ENCODE data around the gene SLC4A9. TPM values are rescaled to one million over a fixed set of nuclear protein-coding genes. Genes with fewer than 3 reads are reported as not detected.

SLC4A9 gene
- total RNA-seq, 5 donors from 2014 or later (not counting 1 experiment from before 2014, with no cell fraction given) = 0.18 TPM; not detected in 4

GRCh38 chr5:140346348-140347221 is 13.4 kb upstream of the SLC4A9 start, which contains the start of gene HBEGF:
Gene HBEGF (minus strand): TSS chr5:140346603. CDS start chr5:140346328, 275 bp downstream.
- POLR2A ChIA-PET = no interaction called here
- ATAC-seq (replicated peaks in 1 of 4) (peak; percentile 70 to 77 (median 75)), DNase-seq (peak in 31 of 35 experiments; percentile 4 to 63 (median 26))
- 4% methylated on average over 60 of the region's 72 CpGs for WGBS (ENCODE audit: insufficient coverage)
- no peaks in the 10 kb centered on the region for H3K9me3 Mint-ChIP-seq
- H3K36me3 ChIP-seq (ENCODE audit: control insufficient read depth in 2 of 2, extremely low read depth in 1 of 2, insufficient read depth in 1 of 2, low read length in 1 of 2) = no peaks in the 10 kb centered on the region
- peaks cover 46 to 51% (median 50%) of the 10 kb centered on the region in 3 donors for H3K4me1 Mint-ChIP-seq
- H3K27ac Mint-ChIP-seq = peak within 1 kb of the TSS; percentile 36 to 72
- peaks cover 0 to 22% of the 10 kb centered on the region in 2 experiments for H3K27me3 ChIP-seq (replicated peaks in 1 of 2; ENCODE audit: control insufficient read depth in 2 of 2, extremely low read depth in 1 of 2, insufficient read depth in 2 of 2, low read length in 1 of 2)
- no peaks in the 10 kb centered on the region for H3K36me3 Mint-ChIP-seq
- H3K27ac ChIP-seq (ENCODE audit: low read length) = no peak within 1 kb of the TSS
- H3K27me3 Mint-ChIP-seq = peaks cover 0 to 10% of the 10 kb centered on the region in 2 donors
- H3K9me3 ChIP-seq = no peaks in the 10 kb centered on the region
- peak within 1 kb of the TSS; percentile 66 to 81 (median 74) for H3K4me3 Mint-ChIP-seq
- CTCF ChIA-PET = interaction anchor here (0.6 to 2.3 kb wide), 16 partner anchors 8 to 380 kb away, joined by 3 to 13 read pairs (median 3); partner anchors contain the start of genes ANKHD1 (in 1 of the 2) and PFDN1 (in 1 of the 2)
- H3K4me1 ChIP-seq (ENCODE audit: control insufficient read depth in 1 of 2, extremely low read depth in 1 of 2, insufficient read depth in 2 of 2, low read length in 2 of 2) = peaks cover 35 to 38% of the 10 kb centered on the region in 2 experiments
- peak within 1 kb of the TSS; percentile 48 to 73 for H3K4me3 ChIP-seq (ENCODE audit: control insufficient read depth in 1 of 2, extremely low read depth in 1 of 2, low read length in 1 of 2)

GRCh38 chr5:140347360-140347759 is 12.6 kb upstream of the SLC4A9 start:
- Histone ChIP-seq H3K4me1 (ENCODE audit: control insufficient read depth in 1 of 2, extremely low read depth in 1 of 2, insufficient read depth in 2 of 2, low read length in 2 of 2) (peaks cover 28 to 30% of the 10 kb centered on the region in 2 experiments), H3K27ac (ENCODE audit: low read length) (no peak overlapping the region), H3K4me3 (ENCODE audit: control insufficient read depth in 1 of 2, extremely low read depth in 1 of 2, low read length in 1 of 2) (no peak overlapping the region), H3K9me3 (no peaks in the 10 kb centered on the region), H3K36me3 (ENCODE audit: control insufficient read depth in 2 of 2, extremely low read depth in 1 of 2, insufficient read depth in 1 of 2, low read length in 1 of 2) (no peaks in the 10 kb centered on the region), H3K27me3 (replicated peaks in 1 of 2; ENCODE audit: control insufficient read depth in 2 of 2, extremely low read depth in 1 of 2, insufficient read depth in 2 of 2, low read length in 1 of 2) (peaks cover 0 to 22% of the 10 kb centered on the region in 2 experiments)
- ATAC-seq (replicated peaks in 1 of 4) (no peak), DNase-seq (no peak)
- H3K9me3 Mint-ChIP-seq = no peaks in the 10 kb centered on the region
- peaks cover 0 to 11% of the 10 kb centered on the region in 2 donors for H3K27me3 Mint-ChIP-seq
- peak overlapping the region; percentile 64 to 74 (median 66) for H3K4me3 Mint-ChIP-seq
- no peaks in the 10 kb centered on the region for H3K36me3 Mint-ChIP-seq
- CTCF ChIA-PET = interaction anchor here (0.6 to 2.3 kb wide), 9 partner anchors 7 to 379 kb away, joined by 3 to 6 read pairs (median 3); partner anchors contain the start of genes ANKHD1 (in 1 of the 2) and PFDN1 (in 1 of the 2)
- peak overlapping the region in 1 of 2 donors; percentile 36 for H3K27ac Mint-ChIP-seq
- POLR2A ChIA-PET = no interaction called here
- peaks cover 39 to 46% (median 45%) of the 10 kb centered on the region in 3 donors for H3K4me1 Mint-ChIP-seq
- no CpG with 5 or more reads among the region's 2 CpGs for WGBS (ENCODE audit: insufficient coverage)

GRCh38 chr5:140348104-140348503 is 11.9 kb upstream of the SLC4A9 start:
- peaks cover 32 to 38% (median 37%) of the 10 kb centered on the region in 3 donors for H3K4me1 Mint-ChIP-seq
- H3K36me3 ChIP-seq (ENCODE audit: control insufficient read depth in 2 of 2, extremely low read depth in 1 of 2, insufficient read depth in 1 of 2, low read length in 1 of 2) = no peaks in the 10 kb centered on the region

GRCh38 chr5:140349244-140349643 is 10.8 kb upstream of the SLC4A9 start:
- Histone ChIP-seq H3K27me3 (replicated peaks in 1 of 2; ENCODE audit: control insufficient read depth in 2 of 2, extremely low read depth in 1 of 2, insufficient read depth in 2 of 2, low read length in 1 of 2) (peaks cover 0 to 22% of the 10 kb centered on the region in 2 experiments), H3K4me3 (ENCODE audit: control insufficient read depth in 1 of 2, extremely low read depth in 1 of 2, low read length in 1 of 2) (no peak overlapping the region), H3K36me3 (ENCODE audit: control insufficient read depth in 2 of 2, extremely low read depth in 1 of 2, insufficient read depth in 1 of 2, low read length in 1 of 2) (no peaks in the 10 kb centered on the region), H3K4me1 (ENCODE audit: control insufficient read depth in 1 of 2, extremely low read depth in 1 of 2, insufficient read depth in 2 of 2, low read length in 2 of 2) (peaks cover 15 to 16% of the 10 kb centered on the region in 2 experiments), H3K27ac (ENCODE audit: low read length) (no peak overlapping the region), H3K9me3 (no peaks in the 10 kb centered on the region)
- ChIA-PET CTCF (interaction anchor here (0.7 to 1.6 kb wide), 3 partner anchors 14 to 105 kb away, joined by 3 to 10 read pairs (median 5); no protein-coding TSS in a partner anchor), POLR2A (no interaction called here)
- no peaks in the 10 kb centered on the region for H3K36me3 Mint-ChIP-seq
- no peaks in the 10 kb centered on the region for H3K9me3 Mint-ChIP-seq
- peaks cover 22 to 27% (median 26%) of the 10 kb centered on the region in 3 donors for H3K4me1 Mint-ChIP-seq
- H3K27me3 Mint-ChIP-seq = peaks cover 0 to 11% of the 10 kb centered on the region in 2 donors
- no peak overlapping the region for H3K4me3 Mint-ChIP-seq
- 92% methylated on average over 2 of the region's 2 CpGs for WGBS (ENCODE audit: insufficient coverage)
- no peak for DNase-seq
- H3K27ac Mint-ChIP-seq = no peak overlapping the region
- ATAC-seq (replicated peaks in 1 of 4) = no peak

More at GRCh38 chr5:140348104-140348503, 11.9 kb upstream of the SLC4A9 start:
- H3K4me1 ChIP-seq (ENCODE audit: control insufficient read depth in 1 of 2, extremely low read depth in 1 of 2, insufficient read depth in 2 of 2, low read length in 2 of 2) = peaks cover 21 to 23% of the 10 kb centered on the region in 2 experiments
- DNase-seq (no peak), ATAC-seq (replicated peaks in 1 of 4) (no peak)
- H3K27ac ChIP-seq (ENCODE audit: low read length) = no peak overlapping the region
- POLR2A ChIA-PET = interaction anchor here in 1 of 2 donors (0.7 kb wide), 1 partner anchor 236 kb away, joined by 4 read pairs; no protein-coding TSS in a partner anchor
- peaks cover 0 to 11% of the 10 kb centered on the region in 2 donors for H3K27me3 Mint-ChIP-seq
- H3K27ac Mint-ChIP-seq = no peak overlapping the region
- H3K4me3 Mint-ChIP-seq = peak overlapping the region in 1 of 3 donors; percentile 66
- 77% methylated on average over 3 of the region's 4 CpGs for WGBS (ENCODE audit: insufficient coverage)
- H3K9me3 Mint-ChIP-seq = no peaks in the 10 kb centered on the region
- H3K27me3 ChIP-seq (replicated peaks in 1 of 2; ENCODE audit: control insufficient read depth in 2 of 2, extremely low read depth in 1 of 2, insufficient read depth in 2 of 2, low read length in 1 of 2) = peaks cover 0 to 22% of the 10 kb centered on the region in 2 experiments
- no peaks in the 10 kb centered on the region for H3K36me3 Mint-ChIP-seq
- H3K9me3 ChIP-seq = no peaks in the 10 kb centered on the region
- CTCF ChIA-PET = interaction anchor here (0.6 to 2.3 kb wide), 6 partner anchors 11 to 190 kb away, joined by 3 to 5 read pairs (median 4); no protein-coding TSS in a partner anchor
- no peak overlapping the region for H3K4me3 ChIP-seq (ENCODE audit: control insufficient read depth in 1 of 2, extremely low read depth in 1 of 2, low read length in 1 of 2)

- WGBS (ENCODE audit: insufficient coverage) = 0% methylated on average over 3 of the region's 5 CpGs
- Histone ChIP-seq H3K36me3 (ENCODE audit: control insufficient read depth in 2 of 2, extremely low read depth in 1 of 2, insufficient read depth in 1 of 2, low read length in 1 of 2) (no peaks in the 10 kb centered on the region), H3K27me3 (replicated peaks in 1 of 2; ENCODE audit: control insufficient read depth in 2 of 2, extremely low read depth in 1 of 2, insufficient read depth in 2 of 2, low read length in 1 of 2) (peaks cover 0 to 20% of the 10 kb centered on the region in 2 experiments), H3K9me3 (no peaks in the 10 kb centered on the region), H3K27ac (ENCODE audit: low read length) (no peak overlapping the region), H3K4me1 (ENCODE audit: control insufficient read depth in 1 of 2, extremely low read depth in 1 of 2, insufficient read depth in 2 of 2, low read length in 2 of 2) (peaks cover 6% of the 10 kb centered on the region in 2 experiments), H3K4me3 (ENCODE audit: control insufficient read depth in 1 of 2, extremely low read depth in 1 of 2, low read length in 1 of 2) (no peak overlapping the region)
- CTCF ChIA-PET = interaction anchor here (0.6 to 6.1 kb wide), 33 partner anchors 9 to 348 kb away, joined by 3 to 73 read pairs (median 4); partner anchors contain the start of genes PFDN1 (in 1 of the 2), PURA (in 1 of the 2), SLC4A9 (in 1 of the 2) and ZMAT2 (in 1 of the 2)
- Mint-ChIP-seq H3K36me3 (no peaks in the 10 kb centered on the region), H3K4me3 (no peak overlapping the region), H3K4me1 (peaks cover 12 to 15% (median 12%) of the 10 kb centered on the region in 3 donors), H3K27me3 (peaks cover 0 to 11% of the 10 kb centered on the region in 2 donors), H3K9me3 (no peaks in the 10 kb centered on the region), H3K27ac (no peak overlapping the region)
- peak; percentile 82 to 93 (median 84) for ATAC-seq (replicated peaks in 1 of 4)
- POLR2A ChIA-PET = no interaction called here
- DNase-seq = peak in 28 of 35 experiments; percentile 9 to 87 (median 41)
Measured at GRCh38 chr5:140351609-140352334, 8.2 kb upstream of the SLC4A9 start.
